Measurements from ENCODE around the gene DENND4A. TPM values are rescaled to one million over a fixed set of nuclear protein-coding genes. Genes with fewer than 3 reads are reported as not detected.

The DENND4A gene
- total and polyA plus RNA-seq, 9 of the 15 experiments (the other 6 are each of a cell fraction or from before 2014, with no cell fraction given): 6.8 to 32.3 (median 19.9) TPM

- in situ Hi-C loops (cut with MboI): no loop called here
- intact Hi-C loops (cut with micrococcal nuclease): no loop called here
- TF ChIP-seq ZNF639 (CRISPR knock-in tag; conservative IDR thresholded peaks at IDR 0.05 in 1 of 2, IDR thresholded peaks at IDR 0.05 in 1 of 2) (no peak), SPI1 (IDR thresholded peaks at IDR 0.05; ENCODE audit: borderline replicate concordance, low read depth, low read length) (no peak), LEF1 (IDR thresholded peaks at IDR 0.05) (no peak), HDAC3 (IDR thresholded peaks at IDR 0.05; ENCODE audit: borderline replicate concordance, partially characterized antibody) (no peak), ELF4 (CRISPR knock-in tag; IDR thresholded peaks at IDR 0.05) (no peak)
- no peak overlapping the region for H3K27ac ChIP-seq (ENCODE audit: extremely low read depth, low read depth, low read length)
- no peaks in the 10 kb centered on the region for H3K79me2 ChIP-seq (ENCODE audit: control insufficient read depth, insufficient read depth, low read length)
- FAIRE-seq (no peak), DNase-seq (ENCODE audit: extremely low read depth in 1 of 4, low spot score in 3 of 4) (no peak), ATAC-seq (no peak)
- H3K4me3 ChIP-seq: no peak overlapping the region
- BruUV-seq (replicated peaks): no TSS peak
- WGBS (ENCODE audit: insufficient coverage, low coverage, missing lambda C conversion rate): 93% methylated on average over 5 of the region's 5 CpGs
- H2AFZ ChIP-seq (ENCODE audit: low read depth, low read length): no peak overlapping the region
- no peaks in the 10 kb centered on the region for H3K27me3 ChIP-seq (ENCODE audit: control insufficient read depth in 2 of 2, insufficient read depth in 2 of 2, low read length in 2 of 2)
- no peaks in the 10 kb centered on the region for H4K20me1 ChIP-seq (replicated peaks; ENCODE audit: control insufficient read depth, insufficient read depth, low read length)
- H3K4me1 ChIP-seq (replicated peaks in 1 of 2; ENCODE audit: control insufficient read depth in 2 of 2, insufficient read depth in 2 of 2, low read length in 2 of 2): no peaks in the 10 kb centered on the region; a peak in 1 of 5 replicates
- CTCF ChIA-PET (ENCODE audit: low intra/inter-chr PET ratio): no interaction called here
- H3K4me2 ChIP-seq (ENCODE audit: insufficient read depth, low read length): no peak overlapping the region
- H3K9me1 ChIP-seq (ENCODE audit: control insufficient read depth, insufficient read depth, low read length): no peaks in the 10 kb centered on the region
- no peaks in the 10 kb centered on the region for H3K9me3 ChIP-seq (replicated peaks; ENCODE audit: control insufficient read depth, insufficient read depth, low read depth, low read length)
- H3K9ac ChIP-seq (ENCODE audit: insufficient read depth in 1 of 2, low read depth in 2 of 2, low read length in 2 of 2): no peak overlapping the region
- POLR2A ChIA-PET: interaction anchor here (1.4 kb wide), 1 partner anchor 21 kb away, joined by 5 read pairs; no protein-coding TSS in a partner anchor
- peaks cover 29% of the 10 kb centered on the region for H3K36me3 ChIP-seq (ENCODE audit: control insufficient read depth, insufficient read depth, low read length)
Observed at GRCh38 chr15:65722191-65722590, 69.9 kb downstream of the DENND4A start.
